K562 (cell line): ENCODE measurements around the gene C1orf50. TPM values are rescaled to one million over a fixed set of nuclear protein-coding genes. Genes with fewer than 3 reads are reported as not detected.
A peak's percentile ranks its signal among the peaks of the same experiment; 100 is the strongest.

Experiments
- KLF16 ChIP-seq: IDR thresholded peaks from 2 replicates; pipeline ENCODE4 v1.6.1; 2016; ENCODE audit warnings: antibody characterized with exemption
- NR2C2 ChIP-seq, 2 experiments: fragments of 200-800 bp in 1 of 2; sonication (Bioruptor generic) in 1 of 2; sonication (generic) in 1 of 2; formaldehyde crosslinking in 1 of 2; IDR thresholded peaks; 2 replicates each; pipeline versions ENCODE4 v1.6.1 to v1.8.0; 2016 to 2022; ENCODE audit warnings: mild to moderate bottlenecking in 1 of 2, missing compliant biosample characterization in 1 of 2, missing genetic modification characterization in 1 of 2, missing genetic modification reagents in 1 of 2
- ZC3H4 ChIP-seq: sonication (generic); formaldehyde crosslinking; IDR thresholded peaks from 2 replicates; pipeline ENCODE4 v1.9.0; 2021; ENCODE audit warnings: missing genetic modification reagents, borderline replicate concordance
- ZNF175 ChIP-seq: fragments of 200-800 bp; sonication (Bioruptor generic); IDR thresholded peaks from 2 replicates; pipeline ENCODE4 v1.6.1; 2016; ENCODE audit warnings: low read depth, mild to moderate bottlenecking, missing genetic modification characterization, missing compliant biosample characterization
- polyA plus RNA-seq, 8 experiments: library from polyadenylated mRNA; depleted of rRNA in 4 of 8; stranded (reverse) in 5 of 8; unstranded in 3 of 8; fragments of >200 nt; fragmentation: Nextera tagmentation in 2 of 8; fragmentation: Illumina TruSeq in 1 of 8; extraction: Ambion mirVana in 2 of 8; extraction: Trizol in 1 of 8; gene quantifications; 2 replicates each; pipeline versions ENCODE4 v1.2.1 to v1.2.3, GENCODE V29; 2011 to 2014; ENCODE audit warnings: inconsistent platforms in 1 of 8, missing spikeins in 1 of 8
- total RNA-seq, 7 experiments: library from RNA; depleted of rRNA in 6 of 7; stranded (reverse); fragments of >200 nt in 6 of 7; fragmentation: Illumina TruSeq in 2 of 7; extraction: Trizol in 2 of 7; gene quantifications; 2 replicates each; pipeline versions ENCODE4 v1.2.1 to v1.2.3, GENCODE V29; 2011 to 2021; ENCODE audit warnings: low replicate concordance in 1 of 7
- TF ChIP-seq, protein P1 (sequence below), 3 experiments: fragments of 200-800 bp in 1 of 3; fragments of 250-450 bp in 1 of 3; fragments of 450-650 bp in 1 of 3; sonication (Bioruptor Pico) in 1 of 3; sonication (Bioruptor generic) in 1 of 3; formaldehyde crosslinking in 1 of 3; IDR thresholded peaks; 2 replicates each; pipeline versions ENCODE4 v1.6.1 to v1.8.0; 2016 to 2022; ENCODE audit warnings: mild to moderate bottlenecking in 2 of 3, missing genetic modification characterization in 2 of 3, missing compliant biosample characterization in 1 of 3, moderate library complexity in 1 of 3

C1orf50 gene
- total and polyA plus RNA-seq, 9 of the 15 experiments (the other 6 are each of a cell fraction or from before 2014, with no cell fraction given) = 0.55 to 13.9 (median 5.2) TPM

GRCh38 chr1:42736152-42736551 is 30.9 kb upstream of the C1orf50 start (continued):
- TF ChIP-seq, protein P1, sequence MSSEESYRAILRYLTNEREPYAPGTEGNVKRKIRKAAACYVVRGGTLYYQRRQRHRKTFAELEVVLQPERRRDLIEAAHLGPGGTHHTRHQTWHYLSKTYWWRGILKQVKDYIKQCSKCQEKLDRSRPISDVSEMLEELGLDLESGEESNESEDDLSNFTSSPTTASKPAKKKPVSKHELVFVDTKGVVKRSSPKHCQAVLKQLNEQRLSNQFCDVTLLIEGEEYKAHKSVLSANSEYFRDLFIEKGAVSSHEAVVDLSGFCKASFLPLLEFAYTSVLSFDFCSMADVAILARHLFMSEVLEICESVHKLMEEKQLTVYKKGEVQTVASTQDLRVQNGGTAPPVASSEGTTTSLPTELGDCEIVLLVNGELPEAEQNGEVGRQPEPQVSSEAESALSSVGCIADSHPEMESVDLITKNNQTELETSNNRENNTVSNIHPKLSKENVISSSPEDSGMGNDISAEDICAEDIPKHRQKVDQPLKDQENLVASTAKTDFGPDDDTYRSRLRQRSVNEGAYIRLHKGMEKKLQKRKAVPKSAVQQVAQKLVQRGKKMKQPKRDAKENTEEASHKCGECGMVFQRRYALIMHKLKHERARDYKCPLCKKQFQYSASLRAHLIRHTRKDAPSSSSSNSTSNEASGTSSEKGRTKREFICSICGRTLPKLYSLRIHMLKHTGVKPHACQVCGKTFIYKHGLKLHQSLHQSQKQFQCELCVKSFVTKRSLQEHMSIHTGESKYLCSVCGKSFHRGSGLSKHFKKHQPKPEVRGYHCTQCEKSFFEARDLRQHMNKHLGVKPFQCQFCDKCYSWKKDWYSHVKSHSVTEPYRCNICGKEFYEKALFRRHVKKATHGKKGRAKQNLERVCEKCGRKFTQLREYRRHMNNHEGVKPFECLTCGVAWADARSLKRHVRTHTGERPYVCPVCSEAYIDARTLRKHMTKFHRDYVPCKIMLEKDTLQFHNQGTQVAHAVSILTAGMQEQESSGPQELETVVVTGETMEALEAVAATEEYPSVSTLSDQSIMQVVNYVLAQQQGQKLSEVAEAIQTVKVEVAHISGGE (CRISPR knock-in tag; IDR thresholded peaks at IDR 0.05) = no peak
- no peak for TF ChIP-seq ZC3H4 (CRISPR knock-in tag)
- TF ChIP-seq ZNF175 = no peak
- 0 out of 2 replicates have a peak, but pooled peaks have one; percentile 36 for TF ChIP-seq KLF16
- no peak for TF ChIP-seq NR2C2 (CRISPR knock-in tag; IDR thresholded peaks at IDR 0.05)
- TF ChIP-seq NR2C2 (tag; IDR thresholded peaks at IDR 0.05) = no peak
